ENCODE data around the gene NSG1. TPM values are rescaled to one million over a fixed set of nuclear protein-coding genes. Genes with fewer than 3 reads are reported as not detected.

NSG1 gene
- total RNA-seq, 1 donor, result not detected

- H3K79me2 ChIP-seq (ENCODE audit: insufficient read depth, low read length), result no peaks in the 10 kb centered on the region
- H3K27me3 ChIP-seq (ENCODE audit: insufficient read depth, low read length), result peaks cover 52% of the 10 kb centered on the region
- TF ChIP-seq CTCF (IDR thresholded peaks at IDR 0.05; ENCODE audit: extremely low read depth, low read depth, low read length), result no peak
- no peaks in the 10 kb centered on the region for H4K20me1 ChIP-seq (ENCODE audit: insufficient read depth, low read length)
- H3K27ac ChIP-seq (ENCODE audit: low read depth, low read length), result no peak overlapping the region
- H3K4me2 ChIP-seq (ENCODE audit: insufficient read depth, low read length), result no peak overlapping the region
- peak; percentile 84 for DNase-seq (ENCODE audit: insufficient read length, low spot score, missing footprints)
- H2AFZ ChIP-seq (ENCODE audit: low read length), result no peak overlapping the region
- H3K4me1 ChIP-seq (ENCODE audit: insufficient read depth, low read length), result no peaks in the 10 kb centered on the region
- no peak overlapping the region for H3K4me3 ChIP-seq (ENCODE audit: insufficient read depth, low read length)
- H3K36me3 ChIP-seq (ENCODE audit: insufficient read depth, low read length), result no peaks in the 10 kb centered on the region
- no peaks in the 10 kb centered on the region for H3K9me3 ChIP-seq (ENCODE audit: low read depth, low read length)
These were observed 1.4 kb downstream of the NSG1 start for GRCh38 chr4:4388311-4388790.

GRCh38 chr4:4388836-4389575, 2.1 kb downstream of the NSG1 start:
- peak; percentile 34 for DNase-seq (ENCODE audit: insufficient read length, low spot score, missing footprints)
- no peak overlapping the region for H3K4me2 ChIP-seq (ENCODE audit: insufficient read depth, low read length)
- H4K20me1 ChIP-seq (ENCODE audit: insufficient read depth, low read length), result no peaks in the 10 kb centered on the region
- TF ChIP-seq CTCF (IDR thresholded peaks at IDR 0.05; ENCODE audit: extremely low read depth, low read depth, low read length), result no peak
- H2AFZ ChIP-seq (ENCODE audit: low read length), result no peak overlapping the region
- no peaks in the 10 kb centered on the region for H3K36me3 ChIP-seq (ENCODE audit: insufficient read depth, low read length)
- peaks cover 51% of the 10 kb centered on the region for H3K27me3 ChIP-seq (ENCODE audit: insufficient read depth, low read length)
- no peaks in the 10 kb centered on the region for H3K4me1 ChIP-seq (ENCODE audit: insufficient read depth, low read length)
- no peaks in the 10 kb centered on the region for H3K79me2 ChIP-seq (ENCODE audit: insufficient read depth, low read length)
- H3K9me3 ChIP-seq (ENCODE audit: low read depth, low read length), result no peaks in the 10 kb centered on the region
- no peak overlapping the region for H3K27ac ChIP-seq (ENCODE audit: low read depth, low read length)
- H3K4me3 ChIP-seq (ENCODE audit: insufficient read depth, low read length), result no peak overlapping the region

- Histone ChIP-seq H3K27ac (ENCODE audit: low read depth, low read length) (no peak overlapping the region), H3K36me3 (ENCODE audit: insufficient read depth, low read length) (no peaks in the 10 kb centered on the region), H3K27me3 (ENCODE audit: insufficient read depth, low read length) (peaks cover 44% of the 10 kb centered on the region), H3K9me3 (ENCODE audit: low read depth, low read length) (no peaks in the 10 kb centered on the region), H3K79me2 (ENCODE audit: insufficient read depth, low read length) (no peaks in the 10 kb centered on the region), H2AFZ (ENCODE audit: low read length) (no peak overlapping the region), H3K4me3 (ENCODE audit: insufficient read depth, low read length) (no peak overlapping the region), H3K4me2 (ENCODE audit: insufficient read depth, low read length) (no peak overlapping the region), H3K4me1 (ENCODE audit: insufficient read depth, low read length) (no peaks in the 10 kb centered on the region), H4K20me1 (ENCODE audit: insufficient read depth, low read length) (no peaks in the 10 kb centered on the region)
- no peak for TF ChIP-seq CTCF (IDR thresholded peaks at IDR 0.05; ENCODE audit: extremely low read depth, low read depth, low read length)
- peak; percentile 29 for DNase-seq (ENCODE audit: insufficient read length, low spot score, missing footprints)
These were observed 3.1 kb downstream of the NSG1 start for GRCh38 chr4:4390046-4390445.

GRCh38 chr4:4390515-4391240, 3.8 kb downstream of the NSG1 start:
- Histone ChIP-seq H3K4me2 (ENCODE audit: insufficient read depth, low read length) (no peak overlapping the region), H3K27me3 (ENCODE audit: insufficient read depth, low read length) (peaks cover 45% of the 10 kb centered on the region), H3K4me1 (ENCODE audit: insufficient read depth, low read length) (no peaks in the 10 kb centered on the region), H3K79me2 (ENCODE audit: insufficient read depth, low read length) (no peaks in the 10 kb centered on the region), H3K4me3 (ENCODE audit: insufficient read depth, low read length) (no peak overlapping the region), H2AFZ (ENCODE audit: low read length) (no peak overlapping the region), H3K36me3 (ENCODE audit: insufficient read depth, low read length) (no peaks in the 10 kb centered on the region), H3K27ac (ENCODE audit: low read depth, low read length) (no peak overlapping the region), H3K9me3 (ENCODE audit: low read depth, low read length) (no peaks in the 10 kb centered on the region), H4K20me1 (ENCODE audit: insufficient read depth, low read length) (no peaks in the 10 kb centered on the region)
- DNase-seq (ENCODE audit: insufficient read length, low spot score, missing footprints), result no peak
- no peak for TF ChIP-seq CTCF (IDR thresholded peaks at IDR 0.05; ENCODE audit: extremely low read depth, low read depth, low read length)

Measured in osteoblast (primary cell).